Stimulated activated effector memory CD8-positive, alpha-beta T cell treated with anti-CD3 and anti-CD28 coated beads, Interleukin-12 subunit alpha, Interleukin-12 subunit beta, amount 100 ng/mL, for 72 hours (primary cell): Measurements from ENCODE around the gene RXFP3.
"Not testable (repeated sequence)": the region's sequence is repeated elsewhere in the genome, so short reads cannot be mapped to it uniquely, and the experiment has no call there.

Experiments used
- ATAC-seq: fragments of 150-1000 bp; cut with Tn5 transposase; 2 replicates; pipeline ENCODE4 v1.10.0; 2021
- DNase-seq, 2 donors: peaks; one replicate each; pipeline ENCODE4 v3.0.0; 2021 to 2022; ENCODE audit warnings: low spot score in 2 of 2
- H3K27ac Mint-ChIP-seq: one replicate; pipeline ENCODE4 v1.8.0; 2022; ENCODE audit warnings: mild to moderate bottlenecking, mixed read lengths
- H3K36me3 Mint-ChIP-seq: one replicate; pipeline ENCODE4 v1.8.0; 2022; ENCODE audit warnings: mild to moderate bottlenecking, mixed read lengths
- H3K4me1 Mint-ChIP-seq: one replicate; pipeline ENCODE4 v1.8.0; 2022; ENCODE audit warnings: mixed read lengths
- H3K4me3 Mint-ChIP-seq: one replicate; pipeline ENCODE4 v1.8.0; 2022; ENCODE audit warnings: mild to moderate bottlenecking, mixed read lengths
- H3K9me3 Mint-ChIP-seq: one replicate; pipeline ENCODE4 v1.8.0; 2022; ENCODE audit warnings: mixed read lengths

RXFP3 gene

GRCh38 chr5:33927685-33928084 lies 8.5 kb upstream of the RXFP3 start:
- no peak overlapping the region for H3K27ac Mint-ChIP-seq
- no peak for DNase-seq
- H3K36me3 Mint-ChIP-seq, result no peaks in the 10 kb centered on the region
- no peak overlapping the region for H3K4me3 Mint-ChIP-seq
- no peaks in the 10 kb centered on the region for H3K4me1 Mint-ChIP-seq
- no peak for ATAC-seq
- no peaks in the 10 kb centered on the region for H3K9me3 Mint-ChIP-seq

DNA sequence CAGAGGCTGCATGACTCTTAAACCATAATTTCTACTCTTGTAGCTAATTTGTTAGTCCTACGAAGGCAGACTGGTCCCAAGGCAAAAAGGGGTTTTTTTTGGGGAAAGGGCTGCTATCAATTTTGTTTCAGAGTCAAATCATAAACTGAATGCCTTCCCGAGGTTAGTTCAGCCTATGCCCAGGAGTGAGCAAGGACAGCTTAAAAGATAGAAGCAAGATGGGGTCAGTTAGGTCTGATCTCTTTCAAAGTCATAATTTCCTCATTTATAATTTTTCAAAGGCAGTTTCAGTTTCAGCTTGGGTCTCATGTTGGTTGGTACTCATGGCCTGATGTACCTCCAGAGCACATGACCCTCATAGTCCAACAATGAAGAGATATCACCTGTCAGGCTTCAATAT lies 7.9 kb upstream of the RXFP3 start:
- DNase-seq (no peak), ATAC-seq (no peak)
- no peak overlapping the region for H3K4me3 Mint-ChIP-seq
- no peaks in the 10 kb centered on the region for H3K36me3 Mint-ChIP-seq
- H3K27ac Mint-ChIP-seq, result no peak overlapping the region
- no peaks in the 10 kb centered on the region for H3K9me3 Mint-ChIP-seq
- H3K4me1 Mint-ChIP-seq, result no peaks in the 10 kb centered on the region

DNA sequence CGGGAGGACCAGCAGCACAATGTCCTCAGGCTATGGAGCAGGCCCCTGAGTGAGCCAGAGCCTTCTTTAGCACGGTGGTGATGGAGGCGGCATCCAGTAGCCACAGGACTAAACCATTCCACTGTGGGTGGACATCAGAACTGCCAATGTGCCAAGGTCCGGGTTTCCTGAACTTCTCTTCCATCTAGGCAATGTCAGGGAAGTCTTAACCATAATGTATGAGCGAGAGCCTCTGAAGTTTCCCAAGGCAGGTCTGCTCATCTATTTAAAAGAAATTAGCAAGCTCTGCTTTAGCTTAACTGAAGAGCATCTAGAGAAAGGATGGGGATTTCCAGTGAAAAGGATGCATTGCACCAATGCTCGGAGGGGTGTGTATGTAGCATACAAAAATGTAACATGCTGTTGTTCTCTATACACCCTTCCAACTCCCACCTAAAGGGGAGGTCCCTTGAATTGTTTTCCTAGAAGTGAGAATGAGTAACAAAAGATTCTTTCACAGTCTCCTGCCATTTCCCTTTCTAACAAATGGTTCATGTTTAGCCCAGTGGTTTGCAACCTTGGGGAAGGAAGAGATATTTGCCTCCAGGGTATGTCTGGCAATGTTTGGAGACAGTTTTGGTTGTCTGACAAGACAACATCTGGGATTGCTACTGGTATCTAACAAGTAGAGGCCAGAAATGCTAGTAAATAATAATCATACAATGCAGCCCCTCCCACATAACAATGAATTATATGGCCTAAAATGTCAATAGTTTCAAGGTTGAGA lies 6.1 kb upstream of the RXFP3 start:
- Mint-ChIP-seq H3K9me3 (no peaks in the 10 kb centered on the region), H3K4me1 (no peaks in the 10 kb centered on the region), H3K27ac (no peak overlapping the region), H3K36me3 (no peaks in the 10 kb centered on the region), H3K4me3 (no peak overlapping the region)
- DNase-seq (no peak), ATAC-seq (no peak)

DNA sequence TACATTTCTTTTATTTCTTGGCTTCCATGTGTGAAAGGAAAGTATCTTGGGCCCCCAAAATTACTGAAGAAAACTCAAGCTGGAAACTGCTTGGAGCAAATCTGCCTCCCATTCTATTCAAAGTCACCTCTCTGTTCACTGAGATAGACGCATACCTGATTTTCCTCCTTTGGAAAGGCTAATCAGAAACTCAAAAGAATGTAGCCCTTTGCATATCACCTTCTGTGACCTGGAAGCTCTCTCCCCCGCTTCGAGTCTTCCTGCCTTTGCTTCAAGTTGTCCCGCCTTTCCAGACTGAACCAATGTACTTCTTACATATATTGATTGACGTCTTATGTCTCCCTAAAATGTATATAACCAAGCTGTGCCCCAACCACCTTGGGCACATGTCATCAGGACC lies 5.0 kb upstream of the RXFP3 start:
- ATAC-seq (no peak), DNase-seq (no peak)
- Mint-ChIP-seq H3K4me3 (no peak overlapping the region), H3K9me3 (no peaks in the 10 kb centered on the region), H3K36me3 (no peaks in the 10 kb centered on the region), H3K4me1 (no peaks in the 10 kb centered on the region), H3K27ac (no peak overlapping the region)

GRCh38 chr5:33933723-33934169 lies 2.4 kb upstream of the RXFP3 start:
- DNase-seq (no peak), ATAC-seq (no peak)
- Mint-ChIP-seq H3K4me1 (no peaks in the 10 kb centered on the region), H3K36me3 (no peaks in the 10 kb centered on the region), H3K27ac (no peak overlapping the region), H3K4me3 (no peak overlapping the region), H3K9me3 (no peaks in the 10 kb centered on the region)

DNA sequence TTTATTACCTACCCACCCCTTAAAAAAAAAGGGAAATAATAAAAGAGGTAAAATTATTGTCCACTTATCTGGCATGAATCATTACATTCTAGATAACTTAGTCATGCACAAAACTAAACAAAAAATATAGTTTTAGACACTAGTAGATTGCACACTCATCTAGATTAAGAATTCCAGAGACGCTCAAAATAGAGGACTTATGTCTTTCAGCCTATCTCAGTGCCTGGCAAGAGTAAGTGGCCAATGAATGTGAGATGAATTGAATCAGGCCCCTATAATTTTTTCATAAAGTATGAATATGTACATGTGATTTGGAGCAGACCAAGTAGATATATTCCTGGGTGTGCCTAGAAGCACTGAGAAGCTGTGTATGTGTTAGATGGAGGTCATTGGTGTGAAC lies 2.0 kb upstream of the RXFP3 start:
- Mint-ChIP-seq H3K36me3 (no peaks in the 10 kb centered on the region), H3K27ac (no peak overlapping the region), H3K4me3 (no peak overlapping the region), H3K9me3 (no peaks in the 10 kb centered on the region), H3K4me1 (no peaks in the 10 kb centered on the region)
- ATAC-seq (no peak), DNase-seq (no peak)

DNA sequence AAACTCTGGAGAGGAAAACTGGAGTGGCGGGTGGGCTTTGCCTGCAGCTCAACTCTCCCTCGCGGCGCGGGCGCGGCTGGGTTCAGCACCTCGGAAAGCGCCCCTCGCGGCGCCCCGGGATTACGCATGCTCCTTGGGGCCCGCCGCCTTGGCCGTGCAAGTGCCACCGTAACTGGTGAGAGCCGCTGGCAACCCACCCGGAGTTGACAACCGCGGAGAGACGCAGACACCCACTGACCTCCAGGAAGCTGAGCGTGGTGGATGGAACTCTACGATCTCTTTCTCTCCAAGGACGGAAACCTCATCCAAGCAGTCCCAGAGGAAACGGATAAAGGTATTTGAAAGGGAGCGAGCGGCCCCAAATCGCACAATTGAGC lies 194 bp upstream of the RXFP3 start:
- no peaks in the 10 kb centered on the region for H3K9me3 Mint-ChIP-seq
- no peaks in the 10 kb centered on the region for H3K36me3 Mint-ChIP-seq
- DNase-seq, result peak in 1 of 2 donors; percentile 55
- ATAC-seq, result peak; percentile 52
- no peak overlapping the region for H3K4me3 Mint-ChIP-seq
- H3K4me1 Mint-ChIP-seq, result no peaks in the 10 kb centered on the region
- no peak overlapping the region for H3K27ac Mint-ChIP-seq

GRCh38 chr5:33937017-33937706 lies 976 bp downstream of the RXFP3 start:
- no peaks in the 10 kb centered on the region for H3K36me3 Mint-ChIP-seq
- no peaks in the 10 kb centered on the region for H3K4me1 Mint-ChIP-seq
- H3K27ac Mint-ChIP-seq, result no peak overlapping the region
- no peaks in the 10 kb centered on the region for H3K9me3 Mint-ChIP-seq
- DNase-seq, result no peak
- peak; percentile 14 for ATAC-seq
- no peak overlapping the region for H3K4me3 Mint-ChIP-seq

DNA sequence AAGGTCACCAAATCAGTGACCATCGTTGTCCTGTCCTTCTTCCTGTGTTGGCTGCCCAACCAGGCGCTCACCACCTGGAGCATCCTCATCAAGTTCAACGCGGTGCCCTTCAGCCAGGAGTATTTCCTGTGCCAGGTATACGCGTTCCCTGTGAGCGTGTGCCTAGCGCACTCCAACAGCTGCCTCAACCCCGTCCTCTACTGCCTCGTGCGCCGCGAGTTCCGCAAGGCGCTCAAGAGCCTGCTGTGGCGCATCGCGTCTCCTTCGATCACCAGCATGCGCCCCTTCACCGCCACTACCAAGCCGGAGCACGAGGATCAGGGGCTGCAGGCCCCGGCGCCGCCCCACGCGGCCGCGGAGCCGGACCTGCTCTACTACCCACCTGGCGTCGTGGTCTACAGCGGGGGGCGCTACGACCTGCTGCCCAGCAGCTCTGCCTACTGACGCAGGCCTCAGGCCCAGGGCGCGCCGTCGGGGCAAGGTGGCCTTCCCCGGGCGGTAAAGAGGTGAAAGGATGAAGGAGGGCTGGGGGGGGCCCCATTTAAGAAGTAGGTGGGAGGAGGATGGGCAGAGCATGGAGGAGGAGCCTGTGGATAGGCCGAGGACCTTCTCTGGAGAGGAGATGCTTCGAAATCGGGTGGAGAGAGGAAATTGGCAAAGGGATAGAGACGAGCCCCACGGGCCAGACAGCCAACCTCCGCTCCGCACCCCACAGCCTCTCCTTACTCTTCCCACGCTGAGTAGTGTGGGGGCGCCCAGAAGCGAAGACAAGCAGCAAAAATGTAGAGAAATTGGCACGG lies 1.7 kb downstream of the RXFP3 start:
- no peaks in the 10 kb centered on the region for H3K36me3 Mint-ChIP-seq
- ATAC-seq, result no peak
- no peak overlapping the region for H3K4me3 Mint-ChIP-seq
- no peak for DNase-seq
- no peaks in the 10 kb centered on the region for H3K9me3 Mint-ChIP-seq
- no peaks in the 10 kb centered on the region for H3K4me1 Mint-ChIP-seq
- no peak overlapping the region for H3K27ac Mint-ChIP-seq

GRCh38 chr5:33938507-33938796 lies 2.3 kb downstream of the RXFP3 start:
- no peaks in the 10 kb centered on the region for H3K4me1 Mint-ChIP-seq
- H3K4me3 Mint-ChIP-seq, result no peak overlapping the region
- ATAC-seq (no peak), DNase-seq (no peak)
- no peaks in the 10 kb centered on the region for H3K9me3 Mint-ChIP-seq
- H3K36me3 Mint-ChIP-seq, result no peaks in the 10 kb centered on the region
- H3K27ac Mint-ChIP-seq, result no peak overlapping the region

GRCh38 chr5:33938881-33939280 lies 2.7 kb downstream of the RXFP3 start:
- Mint-ChIP-seq H3K36me3 (no peaks in the 10 kb centered on the region), H3K27ac (no peak overlapping the region), H3K4me1 (no peaks in the 10 kb centered on the region), H3K4me3 (no peak overlapping the region), H3K9me3 (no peaks in the 10 kb centered on the region)
- ATAC-seq (no peak), DNase-seq (no peak)

DNA sequence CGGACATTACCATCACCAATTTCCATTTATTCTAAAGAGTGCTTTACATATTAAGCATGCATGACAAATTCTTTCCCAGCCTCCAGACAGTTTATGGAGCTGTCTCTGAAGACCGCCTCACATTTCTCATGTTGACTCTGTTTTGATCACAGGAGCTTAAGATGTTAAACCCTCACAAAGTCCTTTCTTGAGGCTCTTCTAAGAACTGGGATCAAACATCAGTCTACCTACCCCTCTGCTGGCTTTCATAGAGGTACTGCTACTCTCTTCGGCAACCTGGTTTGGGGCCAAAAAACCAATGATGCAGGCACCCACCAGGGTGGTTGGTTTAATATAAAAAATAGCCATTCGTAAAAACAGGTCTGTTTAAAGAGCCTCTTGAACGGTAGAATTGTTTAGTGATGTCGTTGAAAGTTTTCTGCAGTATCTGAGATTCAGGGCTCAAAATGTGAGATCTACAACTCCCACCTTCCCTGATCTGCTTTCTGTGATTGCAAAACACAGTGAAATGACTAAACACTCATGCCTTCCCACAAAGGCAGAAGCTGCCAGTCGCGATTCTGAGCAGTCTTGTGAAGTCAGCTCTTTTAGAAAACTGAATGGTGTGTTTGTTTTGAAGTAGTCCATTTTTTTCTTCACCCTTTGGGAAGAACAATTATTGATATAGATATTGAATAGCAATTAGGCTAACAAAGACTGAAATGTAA lies 3.5 kb downstream of the RXFP3 start:
- DNase-seq (no peak), ATAC-seq (no peak)
- Mint-ChIP-seq H3K36me3 (no peaks in the 10 kb centered on the region), H3K9me3 (no peaks in the 10 kb centered on the region), H3K4me1 (no peaks in the 10 kb centered on the region), H3K4me3 (no peak overlapping the region), H3K27ac (no peak overlapping the region)

- Mint-ChIP-seq H3K27ac (no peak overlapping the region), H3K4me1 (no peaks in the 10 kb centered on the region), H3K36me3 (no peaks in the 10 kb centered on the region), H3K9me3 (no peaks in the 10 kb centered on the region), H3K4me3 (no peak overlapping the region)
- ATAC-seq (no peak), DNase-seq (no peak)
Observed at GRCh38 chr5:33941090-33941489, 4.9 kb downstream of the RXFP3 start.

DNA sequence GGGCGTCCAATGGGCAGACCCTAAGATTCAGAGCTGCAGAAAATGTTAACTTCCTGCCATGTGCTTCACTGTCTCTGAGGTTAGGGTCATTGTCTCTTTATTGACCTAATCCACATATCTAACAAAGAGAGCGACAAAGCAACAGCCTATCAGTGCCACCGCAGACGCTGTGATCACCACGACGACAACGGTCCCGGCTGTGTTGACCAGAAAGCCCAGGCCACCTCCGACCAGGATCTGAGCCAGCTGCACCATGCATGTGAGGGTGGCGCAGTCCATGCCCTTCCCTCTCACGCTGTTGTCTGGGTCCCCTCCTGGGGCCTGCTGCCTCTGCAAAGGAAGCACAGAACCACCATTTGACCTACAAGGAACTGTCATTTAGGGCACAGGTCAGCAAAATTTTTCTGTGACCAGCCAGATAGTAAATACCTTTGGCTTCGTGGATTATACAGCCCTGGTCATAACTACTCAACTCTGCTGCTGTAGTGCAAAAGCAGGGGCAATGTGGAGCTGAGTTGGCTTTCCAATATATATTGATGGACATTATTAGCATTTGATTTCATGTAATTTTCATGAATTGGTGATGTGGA lies 8.5 kb downstream of the RXFP3 start:
- no peak for ATAC-seq
- no peaks in the 10 kb centered on the region for H3K4me1 Mint-ChIP-seq
- no peak overlapping the region for H3K27ac Mint-ChIP-seq
- no peaks in the 10 kb centered on the region for H3K9me3 Mint-ChIP-seq
- no peak overlapping the region for H3K4me3 Mint-ChIP-seq
- no peaks in the 10 kb centered on the region for H3K36me3 Mint-ChIP-seq
- no peak for DNase-seq

- H3K4me1 Mint-ChIP-seq, H3K36me3 Mint-ChIP-seq, H3K9me3 Mint-ChIP-seq, H3K4me3 Mint-ChIP-seq, ATAC-seq, H3K27ac Mint-ChIP-seq, DNase-seq: not testable (repeated sequence)
Observed at GRCh38 chr5:33952175-33952574, 16.0 kb downstream of the RXFP3 start.
